Liver (tissue), 9 donors: ENCODE measurements around the gene TAMALIN. TPM values are rescaled to one million over a fixed set of nuclear protein-coding genes. Genes with fewer than 3 reads are reported as not detected.
A peak's percentile ranks its signal among the peaks of the same experiment; 100 is the strongest.

Source experiments
- DNase-seq: peaks from one replicate; pipeline ENCODE4 v3.0.0-alpha.2; 2017; ENCODE audit warnings: low spot score
- H3K27ac ChIP-seq, 2 donors: one replicate each; pipeline ENCODE4 v1.7.0; 2013; ENCODE audit warnings: inconsistent platforms in 2 of 2, low read length in 2 of 2, control low read depth in 1 of 2, low read depth in 1 of 2, mild to moderate bottlenecking in 1 of 2
- H3K27me3 ChIP-seq, 4 donors: one replicate each; pipeline versions ENCODE4 v1.6.1 to v1.7.0; 2013; ENCODE audit warnings: low read length in 3 of 4, inconsistent platforms in 1 of 4, mild to moderate bottlenecking in 1 of 4, moderate library complexity in 1 of 4; ENCODE audit not compliant: control insufficient read depth in 4 of 4, insufficient read depth in 4 of 4
- H3K36me3 ChIP-seq, 4 donors: one replicate each; pipeline versions ENCODE4 v1.6.1 to v1.7.0; 2013; ENCODE audit warnings: low read length in 3 of 4, mild to moderate bottlenecking in 3 of 4, low read depth in 1 of 4, moderate library complexity in 1 of 4; ENCODE audit not compliant: control insufficient read depth in 4 of 4, insufficient read depth in 3 of 4
- H3K4me1 ChIP-seq, 4 donors: one replicate each; pipeline versions ENCODE4 v1.6.1 to v1.7.0; 2013; ENCODE audit warnings: low read length in 3 of 4, mild to moderate bottlenecking in 3 of 4, moderate library complexity in 1 of 4; ENCODE audit not compliant: control insufficient read depth in 4 of 4, insufficient read depth in 4 of 4
- H3K4me3 ChIP-seq, 3 donors: one replicate each; pipeline versions ENCODE4 v1.6.1 to v1.7.0; 2013; ENCODE audit warnings: low read length in 3 of 3, control low read depth in 1 of 3, low read depth in 1 of 3, mild to moderate bottlenecking in 1 of 3
- H3K9ac ChIP-seq, 2 donors: one replicate each; pipeline ENCODE4 v1.7.0; 2013; ENCODE audit warnings: low read length in 2 of 2, mild to moderate bottlenecking in 2 of 2, moderate library complexity in 2 of 2, control low read depth in 1 of 2, low read depth in 1 of 2
- H3K9me3 ChIP-seq, 4 donors: one replicate each; pipeline versions ENCODE4 v1.6.1 to v1.7.0; 2013; ENCODE audit warnings: low read length in 3 of 4; ENCODE audit not compliant: control insufficient read depth in 4 of 4
- EGR1 ChIP-seq, 2 donors: IDR thresholded peaks; 2 replicates each; pipeline ENCODE4 v1.6.1; 2016 to 2018; ENCODE audit warnings: antibody characterized with exemption in 2 of 2, low read depth in 2 of 2
- FOXA1 ChIP-seq: IDR thresholded peaks from 2 replicates; pipeline ENCODE4 v1.6.1; 2016; ENCODE audit warnings: antibody characterized with exemption
- FOXA2 ChIP-seq: IDR thresholded peaks from 2 replicates; pipeline ENCODE4 v1.6.1; 2016; ENCODE audit warnings: antibody characterized with exemption
- GABPA ChIP-seq, 2 donors: IDR thresholded peaks in 1 of 2; conservative IDR thresholded peaks in 1 of 2; 2 replicates each; pipeline ENCODE4 v1.6.1; 2016; ENCODE audit warnings: antibody characterized with exemption in 2 of 2, mild to moderate bottlenecking in 1 of 2, moderate library complexity in 1 of 2
- HNF4G ChIP-seq: IDR thresholded peaks from 2 replicates; pipeline ENCODE4 v1.6.1; 2016; ENCODE audit warnings: antibody characterized with exemption
- RAD21 ChIP-seq, 2 donors: IDR thresholded peaks; 2 replicates each; pipeline ENCODE4 v1.6.1; 2016; ENCODE audit warnings: antibody characterized with exemption in 2 of 2, mild to moderate bottlenecking in 2 of 2
- RXRA ChIP-seq, 2 donors: IDR thresholded peaks; 2 replicates each; pipeline ENCODE4 v1.6.1; 2017 to 2018; ENCODE audit warnings: antibody characterized with exemption in 2 of 2, mild to moderate bottlenecking in 1 of 2
- SP1 ChIP-seq: IDR thresholded peaks from 2 replicates; pipeline ENCODE4 v1.6.1; 2018; ENCODE audit warnings: antibody characterized with exemption, mild to moderate bottlenecking
- TAF1 ChIP-seq: conservative IDR thresholded peaks from 2 replicates; pipeline ENCODE4 v1.6.1; 2016; ENCODE audit warnings: antibody characterized with exemption, mild to moderate bottlenecking
- YY1 ChIP-seq: IDR thresholded peaks from 2 replicates; pipeline ENCODE4 v1.6.1; 2016; ENCODE audit warnings: antibody characterized with exemption, mild to moderate bottlenecking
- WGBS: extraction: QIAGEN DNeasy Blood & Tissue Kit; methylation state at CpG from one replicate; pipeline ENCODE4 v1.1.7; 2013; 5-methylcytosine and 5-hydroxymethylcytosine counted together
- polyA plus RNA-seq, 2 donors: library from polyadenylated mRNA; stranded (reverse) in 1 of 2; unstranded in 1 of 2; fragments of 200-250 nt in 1 of 2; fragments of >200 nt in 1 of 2; fragmentation: Nextera tagmentation in 1 of 2; extraction: Ambion mirVana in 1 of 2; gene quantifications; one replicate each; pipeline versions ENCODE4 v1.2.1 to v1.2.3, GENCODE V29; 2013 to 2015
- total RNA-seq, 2 donors: library from RNA; depleted of rRNA; stranded (reverse); fragments of >200 nt; gene quantifications; one replicate each; pipeline ENCODE4 v1.2.3, GENCODE V29; 2014
- TF ChIP-seq, protein P1 (sequence below): IDR thresholded peaks from 2 replicates; pipeline ENCODE4 v1.6.1; 2016; ENCODE audit warnings: antibody characterized with exemption, mild to moderate bottlenecking
- TF ChIP-seq, protein P2 (sequence below): IDR thresholded peaks from 2 replicates; pipeline ENCODE4 v1.6.1; 2016; ENCODE audit warnings: antibody characterized with exemption
- TF ChIP-seq, protein P3 (sequence below): IDR thresholded peaks from 2 replicates; pipeline ENCODE4 v1.6.1; 2016; ENCODE audit warnings: antibody characterized with exemption
- TF ChIP-seq, protein P4 (sequence below): fragments of 150-350 bp; IDR thresholded peaks from 2 replicates; pipeline ENCODE4 v1.5.1; 2017; ENCODE audit warnings: improper control_type of control experiment, low read depth, low read length; ENCODE audit not compliant: missing input control
- TF ChIP-seq, protein P5 (sequence below): IDR thresholded peaks from 2 replicates; pipeline ENCODE4 v1.6.1; 2016; ENCODE audit warnings: antibody characterized with exemption
- donor health status: healthy.
- donor health status: healthy.
- donor health status: healthy.
- donor health status: healthy.
- donor health status: healthy.

Gene TAMALIN
- total and polyA plus RNA-seq, 4 donors, result 1.1 to 9.9 (median 2.5) TPM

DNA sequence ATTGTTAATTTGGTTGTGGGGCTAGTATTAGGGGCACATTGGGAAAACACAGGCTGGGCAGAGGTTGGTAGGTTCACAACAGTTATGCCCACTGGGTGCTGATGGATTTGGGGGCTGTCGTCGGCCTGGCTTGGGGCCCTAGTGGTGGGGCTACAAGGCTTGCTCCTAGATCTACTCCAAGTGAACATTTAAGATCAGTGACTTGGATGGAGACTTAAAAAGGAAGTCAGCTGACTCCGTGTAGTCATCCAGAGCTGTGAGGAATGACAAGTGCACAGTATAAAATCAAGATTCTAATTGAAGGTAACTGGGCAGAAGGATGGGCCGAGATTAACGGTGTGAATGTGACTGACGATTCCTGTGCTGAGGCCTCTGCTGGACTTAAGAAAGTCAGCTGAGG, 31.7 kb downstream of the TAMALIN start:
- TF ChIP-seq RXRA (IDR thresholded peaks at IDR 0.05) (no peak), TAF1 (no peak), FOXA1 (no peak), FOXA2 (no peak), GABPA (IDR thresholded peaks at IDR 0.05 in 1 of 2, conservative IDR thresholded peaks at IDR 0.05 in 1 of 2) (no peak)
- H3K9me3 ChIP-seq, result no peaks in the 10 kb centered on the region
- no peak overlapping the region for H3K9ac ChIP-seq
- no peak for DNase-seq
- 80% methylated on average over 6 of the region's 6 CpGs for WGBS
- no peaks in the 10 kb centered on the region for H3K27me3 ChIP-seq
- H3K4me1 ChIP-seq, result peaks cover 0 to 5% (median 3%) of the 10 kb centered on the region in 4 donors
- H3K36me3 ChIP-seq, result no peaks in the 10 kb centered on the region
- peak overlapping the region in 1 of 2 donors; percentile 19 for H3K27ac ChIP-seq
- H3K4me3 ChIP-seq, result no peak overlapping the region

DNA sequence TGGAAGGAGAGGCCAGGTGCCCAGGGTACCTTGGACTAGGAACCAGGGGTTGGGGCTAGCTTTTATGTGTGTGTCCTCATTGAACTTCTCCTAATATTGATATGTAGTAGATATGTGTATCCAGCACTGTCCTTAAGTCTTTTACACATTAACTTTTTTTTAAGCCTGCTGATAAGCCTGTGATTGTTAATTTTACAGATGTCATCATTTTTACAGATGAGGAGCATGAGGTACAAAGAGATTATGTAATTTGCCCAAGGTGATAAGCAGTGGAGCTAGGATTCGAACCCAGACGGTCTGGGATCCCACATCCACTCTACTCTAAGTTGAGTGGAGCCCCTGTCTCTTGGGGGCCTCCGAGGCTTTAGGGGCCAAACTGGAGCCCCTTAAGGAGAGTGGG, 34.3 kb downstream of the TAMALIN start:
- no peaks in the 10 kb centered on the region for H3K36me3 ChIP-seq
- no peak overlapping the region for H3K4me3 ChIP-seq
- DNase-seq, result no peak
- H3K27ac ChIP-seq, result no peak overlapping the region
- no peaks in the 10 kb centered on the region for H3K27me3 ChIP-seq
- H3K9ac ChIP-seq, result no peak overlapping the region
- TF ChIP-seq, protein P1, sequence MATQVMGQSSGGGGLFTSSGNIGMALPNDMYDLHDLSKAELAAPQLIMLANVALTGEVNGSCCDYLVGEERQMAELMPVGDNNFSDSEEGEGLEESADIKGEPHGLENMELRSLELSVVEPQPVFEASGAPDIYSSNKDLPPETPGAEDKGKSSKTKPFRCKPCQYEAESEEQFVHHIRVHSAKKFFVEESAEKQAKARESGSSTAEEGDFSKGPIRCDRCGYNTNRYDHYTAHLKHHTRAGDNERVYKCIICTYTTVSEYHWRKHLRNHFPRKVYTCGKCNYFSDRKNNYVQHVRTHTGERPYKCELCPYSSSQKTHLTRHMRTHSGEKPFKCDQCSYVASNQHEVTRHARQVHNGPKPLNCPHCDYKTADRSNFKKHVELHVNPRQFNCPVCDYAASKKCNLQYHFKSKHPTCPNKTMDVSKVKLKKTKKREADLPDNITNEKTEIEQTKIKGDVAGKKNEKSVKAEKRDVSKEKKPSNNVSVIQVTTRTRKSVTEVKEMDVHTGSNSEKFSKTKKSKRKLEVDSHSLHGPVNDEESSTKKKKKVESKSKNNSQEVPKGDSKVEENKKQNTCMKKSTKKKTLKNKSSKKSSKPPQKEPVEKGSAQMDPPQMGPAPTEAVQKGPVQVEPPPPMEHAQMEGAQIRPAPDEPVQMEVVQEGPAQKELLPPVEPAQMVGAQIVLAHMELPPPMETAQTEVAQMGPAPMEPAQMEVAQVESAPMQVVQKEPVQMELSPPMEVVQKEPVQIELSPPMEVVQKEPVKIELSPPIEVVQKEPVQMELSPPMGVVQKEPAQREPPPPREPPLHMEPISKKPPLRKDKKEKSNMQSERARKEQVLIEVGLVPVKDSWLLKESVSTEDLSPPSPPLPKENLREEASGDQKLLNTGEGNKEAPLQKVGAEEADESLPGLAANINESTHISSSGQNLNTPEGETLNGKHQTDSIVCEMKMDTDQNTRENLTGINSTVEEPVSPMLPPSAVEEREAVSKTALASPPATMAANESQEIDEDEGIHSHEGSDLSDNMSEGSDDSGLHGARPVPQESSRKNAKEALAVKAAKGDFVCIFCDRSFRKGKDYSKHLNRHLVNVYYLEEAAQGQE, result no peak
- TF ChIP-seq TAF1 (no peak), SP1 (no peak), EGR1 (IDR thresholded peaks at IDR 0.05; ENCODE audit: low read depth in 2 of 2) (no peak), YY1 (no peak), RXRA (IDR thresholded peaks at IDR 0.05) (no peak), GABPA (IDR thresholded peaks at IDR 0.05 in 1 of 2, conservative IDR thresholded peaks at IDR 0.05 in 1 of 2) (no peak), HNF4G (no peak), RAD21 (IDR thresholded peaks at IDR 0.05) (no peak)
- TF ChIP-seq, protein P2, sequence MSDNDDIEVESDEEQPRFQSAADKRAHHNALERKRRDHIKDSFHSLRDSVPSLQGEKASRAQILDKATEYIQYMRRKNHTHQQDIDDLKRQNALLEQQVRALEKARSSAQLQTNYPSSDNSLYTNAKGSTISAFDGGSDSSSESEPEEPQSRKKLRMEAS, result no peak
- TF ChIP-seq, protein P3, sequence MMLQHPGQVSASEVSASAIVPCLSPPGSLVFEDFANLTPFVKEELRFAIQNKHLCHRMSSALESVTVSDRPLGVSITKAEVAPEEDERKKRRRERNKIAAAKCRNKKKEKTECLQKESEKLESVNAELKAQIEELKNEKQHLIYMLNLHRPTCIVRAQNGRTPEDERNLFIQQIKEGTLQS, result no peak
- TF ChIP-seq, protein P4, sequence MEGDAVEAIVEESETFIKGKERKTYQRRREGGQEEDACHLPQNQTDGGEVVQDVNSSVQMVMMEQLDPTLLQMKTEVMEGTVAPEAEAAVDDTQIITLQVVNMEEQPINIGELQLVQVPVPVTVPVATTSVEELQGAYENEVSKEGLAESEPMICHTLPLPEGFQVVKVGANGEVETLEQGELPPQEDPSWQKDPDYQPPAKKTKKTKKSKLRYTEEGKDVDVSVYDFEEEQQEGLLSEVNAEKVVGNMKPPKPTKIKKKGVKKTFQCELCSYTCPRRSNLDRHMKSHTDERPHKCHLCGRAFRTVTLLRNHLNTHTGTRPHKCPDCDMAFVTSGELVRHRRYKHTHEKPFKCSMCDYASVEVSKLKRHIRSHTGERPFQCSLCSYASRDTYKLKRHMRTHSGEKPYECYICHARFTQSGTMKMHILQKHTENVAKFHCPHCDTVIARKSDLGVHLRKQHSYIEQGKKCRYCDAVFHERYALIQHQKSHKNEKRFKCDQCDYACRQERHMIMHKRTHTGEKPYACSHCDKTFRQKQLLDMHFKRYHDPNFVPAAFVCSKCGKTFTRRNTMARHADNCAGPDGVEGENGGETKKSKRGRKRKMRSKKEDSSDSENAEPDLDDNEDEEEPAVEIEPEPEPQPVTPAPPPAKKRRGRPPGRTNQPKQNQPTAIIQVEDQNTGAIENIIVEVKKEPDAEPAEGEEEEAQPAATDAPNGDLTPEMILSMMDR, result no peak
- TF ChIP-seq, protein P5, sequence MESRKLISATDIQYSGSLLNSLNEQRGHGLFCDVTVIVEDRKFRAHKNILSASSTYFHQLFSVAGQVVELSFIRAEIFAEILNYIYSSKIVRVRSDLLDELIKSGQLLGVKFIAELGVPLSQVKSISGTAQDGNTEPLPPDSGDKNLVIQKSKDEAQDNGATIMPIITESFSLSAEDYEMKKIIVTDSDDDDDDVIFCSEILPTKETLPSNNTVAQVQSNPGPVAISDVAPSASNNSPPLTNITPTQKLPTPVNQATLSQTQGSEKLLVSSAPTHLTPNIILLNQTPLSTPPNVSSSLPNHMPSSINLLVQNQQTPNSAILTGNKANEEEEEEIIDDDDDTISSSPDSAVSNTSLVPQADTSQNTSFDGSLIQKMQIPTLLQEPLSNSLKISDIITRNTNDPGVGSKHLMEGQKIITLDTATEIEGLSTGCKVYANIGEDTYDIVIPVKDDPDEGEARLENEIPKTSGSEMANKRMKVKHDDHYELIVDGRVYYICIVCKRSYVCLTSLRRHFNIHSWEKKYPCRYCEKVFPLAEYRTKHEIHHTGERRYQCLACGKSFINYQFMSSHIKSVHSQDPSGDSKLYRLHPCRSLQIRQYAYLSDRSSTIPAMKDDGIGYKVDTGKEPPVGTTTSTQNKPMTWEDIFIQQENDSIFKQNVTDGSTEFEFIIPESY, result no peak
- WGBS, result 83% methylated on average over 3 of the region's 3 CpGs
- H3K4me1 ChIP-seq, result peaks cover 0 to 9% (median 6%) of the 10 kb centered on the region in 4 donors
- no peaks in the 10 kb centered on the region for H3K9me3 ChIP-seq
